ENCODE data around the gene KRTAP10-12. TPM values are rescaled to one million over a fixed set of nuclear protein-coding genes. Genes with fewer than 3 reads are reported as not detected.

Gene KRTAP10-12
- total RNA-seq, 1 donor from 2014 or later: not detected

DNA sequence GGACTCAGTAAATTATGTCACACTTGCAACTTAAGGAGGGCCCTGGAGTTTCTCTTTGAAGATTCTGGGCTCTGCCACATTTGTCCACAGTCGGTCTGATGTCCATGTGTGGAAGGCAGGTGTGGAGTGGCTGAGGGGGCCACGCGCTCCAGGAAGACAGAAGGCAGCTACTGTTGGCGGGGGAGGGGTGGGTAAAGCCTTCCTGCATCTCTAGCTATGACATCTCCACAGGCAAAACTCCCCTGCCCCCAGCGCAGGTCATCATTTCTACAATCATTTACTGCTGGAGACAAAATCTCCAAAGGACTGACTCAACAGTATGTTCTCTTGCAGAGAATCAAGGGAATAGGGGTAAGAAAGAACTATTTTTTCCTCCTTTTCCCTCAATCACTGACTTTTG, 25.8 kb downstream of the KRTAP10-12 start:
- no peak for DNase-seq (ENCODE audit: low spot score)
- peaks cover 1% of the 10 kb centered on the region for H3K36me3 Mint-ChIP-seq
- H3K4me1 ChIP-seq: peaks cover 12% of the 10 kb centered on the region
- no peaks in the 10 kb centered on the region for H4K20me1 ChIP-seq (ENCODE audit: low read depth)
- H3K4me3 ChIP-seq: no peak overlapping the region
- peak overlapping the region; percentile 93 for H2AFZ ChIP-seq (replicated peaks)
- H3K27me3 Mint-ChIP-seq (ENCODE audit: insufficient read depth, low read depth): peaks cover 18% of the 10 kb centered on the region
- H3K27me3 ChIP-seq: peaks cover 22% of the 10 kb centered on the region
- peak overlapping the region; percentile 75 for H3K4me3 Mint-ChIP-seq
- no peaks in the 10 kb centered on the region for H3K36me3 ChIP-seq
- H3F3A ChIP-seq (ENCODE audit: low read depth): peaks cover 10% of the 10 kb centered on the region
- TF ChIP-seq, protein P1, sequence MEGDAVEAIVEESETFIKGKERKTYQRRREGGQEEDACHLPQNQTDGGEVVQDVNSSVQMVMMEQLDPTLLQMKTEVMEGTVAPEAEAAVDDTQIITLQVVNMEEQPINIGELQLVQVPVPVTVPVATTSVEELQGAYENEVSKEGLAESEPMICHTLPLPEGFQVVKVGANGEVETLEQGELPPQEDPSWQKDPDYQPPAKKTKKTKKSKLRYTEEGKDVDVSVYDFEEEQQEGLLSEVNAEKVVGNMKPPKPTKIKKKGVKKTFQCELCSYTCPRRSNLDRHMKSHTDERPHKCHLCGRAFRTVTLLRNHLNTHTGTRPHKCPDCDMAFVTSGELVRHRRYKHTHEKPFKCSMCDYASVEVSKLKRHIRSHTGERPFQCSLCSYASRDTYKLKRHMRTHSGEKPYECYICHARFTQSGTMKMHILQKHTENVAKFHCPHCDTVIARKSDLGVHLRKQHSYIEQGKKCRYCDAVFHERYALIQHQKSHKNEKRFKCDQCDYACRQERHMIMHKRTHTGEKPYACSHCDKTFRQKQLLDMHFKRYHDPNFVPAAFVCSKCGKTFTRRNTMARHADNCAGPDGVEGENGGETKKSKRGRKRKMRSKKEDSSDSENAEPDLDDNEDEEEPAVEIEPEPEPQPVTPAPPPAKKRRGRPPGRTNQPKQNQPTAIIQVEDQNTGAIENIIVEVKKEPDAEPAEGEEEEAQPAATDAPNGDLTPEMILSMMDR (IDR thresholded peaks at IDR 0.05): no peak
- TF ChIP-seq EZH2phosphoT487 (IDR thresholded peaks at IDR 0.05) (no peak), EZH2 (IDR thresholded peaks at IDR 0.05) (no peak)
- H3K9ac ChIP-seq: no peak overlapping the region
- no peaks in the 10 kb centered on the region for H3K9me3 ChIP-seq (ENCODE audit: low read depth)
- H3K4me1 Mint-ChIP-seq: peaks cover 21% of the 10 kb centered on the region
- no peaks in the 10 kb centered on the region for H3K79me2 ChIP-seq (ENCODE audit: low read depth)
- peaks cover 5% of the 10 kb centered on the region for H3K9me3 Mint-ChIP-seq
- H3K4me2 ChIP-seq: peak overlapping the region; percentile 6
- no peak overlapping the region for H3K27ac ChIP-seq
- peak overlapping the region; percentile 83 for H3K27ac Mint-ChIP-seq

DNA sequence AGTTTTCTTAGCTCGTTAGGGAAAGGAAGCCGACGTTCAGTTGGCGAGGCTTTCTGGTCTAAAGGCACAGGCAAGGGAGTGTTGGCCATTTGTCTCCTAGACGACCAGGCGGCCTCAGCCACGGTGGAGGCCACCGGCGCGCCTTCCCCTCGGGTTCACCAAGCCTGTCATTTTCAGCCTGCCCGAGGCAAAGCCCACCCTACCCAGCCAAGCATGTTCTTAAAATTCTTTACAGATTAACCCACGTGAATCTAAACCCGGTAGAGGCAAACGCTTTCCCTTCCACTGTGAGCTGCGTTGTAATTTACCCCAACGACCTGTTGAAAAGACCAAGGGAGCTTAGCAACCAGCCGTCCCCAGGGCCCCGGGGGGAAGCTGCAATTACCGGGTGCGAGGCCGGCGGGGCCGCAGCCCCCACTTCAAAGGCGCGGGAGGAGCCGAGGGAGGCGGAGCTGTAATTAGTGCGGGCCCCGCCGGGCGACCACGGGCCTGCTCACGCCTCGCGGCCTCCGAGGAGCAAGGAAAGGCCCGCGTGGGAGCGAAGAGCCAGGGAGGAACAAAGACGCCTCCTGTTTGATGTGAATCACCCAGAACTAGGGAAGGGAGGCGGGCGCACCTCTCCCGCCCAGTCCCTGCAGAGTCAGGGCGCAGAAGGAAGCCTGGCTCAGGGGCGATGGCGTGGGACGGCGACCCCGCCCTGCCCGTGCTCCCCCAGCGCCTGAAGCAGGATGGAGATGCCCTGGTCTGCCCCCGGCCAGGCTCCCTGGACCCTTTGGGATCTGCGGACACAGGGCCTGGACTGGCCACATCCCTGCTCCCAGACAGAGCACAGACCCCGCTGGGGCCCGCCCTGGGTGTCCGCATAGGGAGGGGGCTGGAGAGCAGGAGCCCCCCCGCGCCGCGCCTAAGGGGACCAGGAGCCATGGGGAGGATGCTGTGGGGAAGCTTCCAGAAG, 26.5 kb downstream of the KRTAP10-12 start:
- peak overlapping the region; percentile 83 for H3K27ac Mint-ChIP-seq
- H3K4me2 ChIP-seq: peak overlapping the region; percentile 6

DNA sequence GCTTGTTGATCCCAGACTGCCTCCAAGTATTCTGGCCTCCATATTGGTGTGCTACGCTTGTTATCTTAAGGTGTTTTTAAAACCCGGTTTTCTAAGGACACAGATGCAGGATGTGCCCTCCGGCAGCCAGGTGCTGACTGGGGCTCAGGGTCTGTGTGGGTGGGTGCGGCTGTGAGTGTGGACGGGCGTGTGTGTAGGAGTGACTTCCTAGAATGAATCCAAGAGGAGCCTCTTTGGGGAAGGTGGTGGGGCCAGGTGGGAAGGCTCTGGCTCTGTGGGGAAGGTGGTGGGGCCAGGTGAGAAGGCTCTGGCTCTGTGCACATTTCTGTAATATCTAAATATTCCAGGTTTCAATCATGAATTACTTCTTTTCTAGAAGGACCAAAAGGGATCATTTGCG, 27.2 kb downstream of the KRTAP10-12 start:
- H3K4me3 Mint-ChIP-seq: no peak overlapping the region
- no peak overlapping the region for H3K4me2 ChIP-seq

More for the DNA sequence above, 26.5 kb downstream of the KRTAP10-12 start:
- peaks cover 1% of the 10 kb centered on the region for H3K36me3 Mint-ChIP-seq
- Histone ChIP-seq H3K27me3 (peaks cover 22% of the 10 kb centered on the region), H3K27ac (no peak overlapping the region), H3K79me2 (ENCODE audit: low read depth) (no peaks in the 10 kb centered on the region), H3K4me1 (peaks cover 10% of the 10 kb centered on the region), H4K20me1 (ENCODE audit: low read depth) (no peaks in the 10 kb centered on the region), H3F3A (ENCODE audit: low read depth) (peaks cover 10% of the 10 kb centered on the region), H3K9ac (no peak overlapping the region), H3K9me3 (ENCODE audit: low read depth) (no peaks in the 10 kb centered on the region), H3K4me3 (no peak overlapping the region), H2AFZ (replicated peaks) (peak overlapping the region; percentile 93), H3K36me3 (no peaks in the 10 kb centered on the region)
- peaks cover 18% of the 10 kb centered on the region for H3K4me1 Mint-ChIP-seq
- peak; percentile 48 for DNase-seq (ENCODE audit: low spot score)
- peak overlapping the region; percentile 75 for H3K4me3 Mint-ChIP-seq
- TF ChIP-seq EZH2phosphoT487 (IDR thresholded peaks at IDR 0.05) (peak; percentile 31), EZH2 (IDR thresholded peaks at IDR 0.05) (no peak)
- H3K27me3 Mint-ChIP-seq (ENCODE audit: insufficient read depth, low read depth): peaks cover 15% of the 10 kb centered on the region
- H3K9me3 Mint-ChIP-seq: peaks cover 5% of the 10 kb centered on the region

More for the DNA sequence above, 27.2 kb downstream of the KRTAP10-12 start:
- H2AFZ ChIP-seq (replicated peaks): no peak overlapping the region
- peaks cover 5% of the 10 kb centered on the region for H3K9me3 Mint-ChIP-seq
- no peaks in the 10 kb centered on the region for H3K79me2 ChIP-seq (ENCODE audit: low read depth)
- H4K20me1 ChIP-seq (ENCODE audit: low read depth): no peaks in the 10 kb centered on the region
- peaks cover 7% of the 10 kb centered on the region for H3K4me1 ChIP-seq
- no peak overlapping the region for H3K27ac ChIP-seq
- peaks cover 1% of the 10 kb centered on the region for H3K36me3 Mint-ChIP-seq
- peaks cover 10% of the 10 kb centered on the region for H3F3A ChIP-seq (ENCODE audit: low read depth)
- H3K27me3 ChIP-seq: peaks cover 22% of the 10 kb centered on the region
- no peak for TF ChIP-seq EZH2phosphoT487 (IDR thresholded peaks at IDR 0.05)
- TF ChIP-seq, protein P1 (IDR thresholded peaks at IDR 0.05): no peak
- TF ChIP-seq EZH2 (IDR thresholded peaks at IDR 0.05): no peak
- no peaks in the 10 kb centered on the region for H3K9me3 ChIP-seq (ENCODE audit: low read depth)
- no peak overlapping the region for H3K4me3 ChIP-seq
- H3K27me3 Mint-ChIP-seq (ENCODE audit: insufficient read depth, low read depth): peaks cover 10% of the 10 kb centered on the region
- no peaks in the 10 kb centered on the region for H3K36me3 ChIP-seq
- peak overlapping the region; percentile 69 for H3K27ac Mint-ChIP-seq
- no peak overlapping the region for H3K9ac ChIP-seq
- no peak for DNase-seq (ENCODE audit: low spot score)
- peaks cover 17% of the 10 kb centered on the region for H3K4me1 Mint-ChIP-seq

Measured in neural progenitor cell (in vitro differentiated cells).